AG10803 (cell line): ENCODE data around the gene CTPS1.

Experiments used
- DNase-seq: peaks from one replicate; pipeline ENCODE4 v3.0.0; 2010; ENCODE audit warnings: low read depth
- H3K4me3 ChIP-seq: 2 replicates; pipeline ENCODE4 v1.5.1; 2011; ENCODE audit warnings: mild to moderate bottlenecking, low read length, control low read depth
- CTCF ChIP-seq: conservative IDR thresholded peaks from 2 replicates; pipeline ENCODE4 v1.5.1; 2011; ENCODE audit warnings: mild to moderate bottlenecking, low read length, control low read depth, inconsistent platforms

CTPS1 gene

DNA sequence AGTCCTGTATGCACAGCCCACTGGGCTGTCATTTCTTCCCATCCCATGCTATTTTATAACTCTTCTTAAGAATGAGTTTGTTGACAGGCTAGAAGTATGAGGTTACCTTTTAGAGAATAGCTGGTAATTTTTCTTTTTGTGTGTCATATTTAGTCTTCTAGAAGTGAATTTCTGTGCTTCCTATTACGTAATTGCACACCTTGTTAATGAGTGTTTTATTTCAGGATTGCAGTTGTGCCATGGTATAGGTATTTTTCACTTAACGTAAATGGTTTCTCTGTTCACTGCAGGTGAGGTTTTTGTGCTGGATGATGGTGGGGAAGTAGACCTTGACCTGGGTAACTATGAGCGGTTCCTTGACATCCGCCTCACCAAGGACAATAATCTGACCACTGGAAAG lies 5.0 kb downstream of the CTPS1 start:
- no peak for DNase-seq
- TF ChIP-seq CTCF = no peak
- no peak overlapping the region for H3K4me3 ChIP-seq

GRCh38 chr1:40985161-40985560 lies 5.7 kb downstream of the CTPS1 start:
- no peak for DNase-seq
- TF ChIP-seq CTCF = no peak
- no peak overlapping the region for H3K4me3 ChIP-seq

DNA sequence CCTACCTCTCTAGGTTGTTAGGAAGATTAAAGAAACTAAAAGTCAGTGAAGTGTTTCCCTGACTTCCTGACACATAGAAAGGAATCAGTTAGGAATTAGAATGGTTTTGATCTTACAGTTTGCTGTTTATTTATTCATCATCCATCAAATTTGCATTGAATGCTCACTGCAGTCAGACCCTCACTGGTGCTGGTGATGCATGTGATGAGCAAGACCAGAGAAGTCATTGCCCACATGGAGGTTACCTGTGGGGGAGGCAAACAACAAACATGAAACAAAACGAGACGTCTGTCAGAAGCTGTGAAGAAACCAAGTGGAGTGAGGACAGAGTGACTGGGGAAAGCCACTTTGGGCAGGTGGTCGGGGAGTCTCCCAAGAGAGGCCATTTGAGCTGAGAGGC lies 6.4 kb downstream of the CTPS1 start:
- no peak for TF ChIP-seq CTCF
- no peak overlapping the region for H3K4me3 ChIP-seq
- no peak for DNase-seq

DNA sequence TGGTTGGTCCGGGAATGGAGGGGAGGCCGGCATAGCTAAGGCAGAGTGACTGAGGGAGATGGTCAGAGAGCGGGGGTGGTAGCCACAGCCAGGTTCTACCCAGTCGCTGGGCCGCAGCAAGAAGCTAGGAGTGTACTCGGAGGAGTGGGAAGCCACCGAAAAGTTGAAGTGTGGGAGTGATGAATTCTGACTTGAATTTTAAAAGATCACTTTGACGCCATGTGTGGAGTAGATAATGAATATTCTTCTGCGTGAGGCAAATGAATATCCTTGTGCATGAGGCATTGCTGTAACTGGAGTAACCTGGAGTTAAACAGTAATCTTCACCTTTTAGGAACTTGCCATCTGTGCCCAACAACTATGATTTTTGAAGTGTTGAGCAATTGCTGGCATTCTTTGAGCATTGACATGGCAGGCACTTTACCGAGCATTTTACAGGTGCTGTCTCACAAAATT lies 6.9 kb downstream of the CTPS1 start:
- no peak overlapping the region for H3K4me3 ChIP-seq
- no peak for DNase-seq
- TF ChIP-seq CTCF = no peak

DNA sequence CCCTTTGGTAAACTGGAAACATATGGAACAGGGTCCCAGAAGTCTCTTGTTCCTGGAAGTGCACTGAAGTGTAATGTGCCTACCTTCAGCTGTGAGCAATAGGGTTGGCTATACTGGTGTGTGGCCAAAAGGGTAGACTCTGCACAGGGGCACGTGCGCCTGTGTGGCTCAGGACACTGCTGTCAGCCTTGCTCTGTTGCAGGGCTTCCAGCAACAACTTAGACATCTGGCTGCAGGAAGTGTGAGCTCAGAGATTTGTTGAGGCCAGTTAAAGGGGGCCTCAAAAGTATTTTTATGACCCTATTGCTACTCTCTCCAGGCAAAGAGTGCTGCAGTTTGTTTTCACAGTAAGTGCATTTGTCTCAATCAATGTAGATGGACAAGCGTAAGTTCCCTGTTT lies 7.5 kb downstream of the CTPS1 start:
- H3K4me3 ChIP-seq = no peak overlapping the region
- no peak for TF ChIP-seq CTCF
- DNase-seq = peak; percentile 46

DNA sequence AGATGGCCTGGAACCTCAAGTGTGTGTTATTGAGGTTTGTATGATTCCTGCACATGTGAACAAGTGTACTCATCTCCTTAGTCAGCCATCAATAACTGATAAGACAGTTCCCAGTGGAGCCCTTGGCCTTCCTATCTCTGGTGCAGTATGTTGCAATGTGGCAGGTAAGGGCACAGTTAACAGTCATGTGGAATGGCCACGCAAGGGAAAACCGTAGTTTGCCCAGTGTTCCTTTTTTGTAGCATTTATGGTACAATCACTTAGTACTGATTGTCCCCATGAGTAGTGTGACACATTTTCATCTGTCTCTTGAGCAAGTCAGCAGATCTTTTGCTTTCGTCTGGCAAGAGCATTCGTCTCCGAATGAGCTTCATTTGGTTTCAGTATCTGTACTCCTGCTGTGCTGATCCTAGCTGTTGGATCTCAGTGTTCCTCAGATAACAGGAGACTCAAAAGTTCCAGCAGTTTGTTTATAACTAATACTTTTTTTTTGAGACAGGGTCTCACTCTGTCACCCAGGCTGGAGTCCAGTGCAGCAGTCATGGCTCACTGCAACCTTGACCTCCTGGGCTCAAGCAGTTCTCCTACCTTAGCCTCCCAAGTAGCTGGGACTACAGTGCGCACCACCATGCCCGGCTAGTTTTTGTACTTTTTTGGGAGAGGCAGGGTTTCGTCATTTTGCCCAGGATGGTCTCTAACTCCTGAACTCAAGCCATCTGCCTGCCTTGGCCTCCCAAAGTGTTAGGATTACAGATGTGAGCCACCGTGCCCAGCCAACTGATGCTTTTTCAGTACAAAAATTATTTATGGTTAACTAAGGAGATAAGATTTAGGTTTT lies 8.2 kb downstream of the CTPS1 start:
- no peak for TF ChIP-seq CTCF
- DNase-seq = no peak
- no peak overlapping the region for H3K4me3 ChIP-seq

- H3K4me3 ChIP-seq = no peak overlapping the region
- no peak for DNase-seq
- no peak for TF ChIP-seq CTCF
Observed at GRCh38 chr1:40988280-40988679, 8.8 kb downstream of the CTPS1 start.
